GM23338 (cell line): ENCODE results near the gene MICAL3. TPM values are rescaled to one million over a fixed set of nuclear protein-coding genes. Genes with fewer than 3 reads are reported as not detected.

Source experiments
- ATAC-seq: fragments of 200-7000 bp; cut with Tn5 transposase; 3 replicates; pipeline ENCODE4 v1.9.1; 2020
- DNase-seq: peaks from one replicate; pipeline ENCODE4 v3.0.0-alpha.2; 2015; ENCODE audit warnings: low spot score
- H2AFZ ChIP-seq: fragments of 200-600 bp; sonication (generic); 2 replicates; pipeline ENCODE4 v1.8.0; 2016; ENCODE audit warnings: antibody characterized with exemption, mild to moderate bottlenecking, moderate library complexity
- H3F3A ChIP-seq: fragments of 200-600 bp; sonication (generic); replicated peaks from 2 replicates; pipeline ENCODE4 v1.8.0; 2017; ENCODE audit warnings: antibody characterized with exemption, mixed run types, low read depth
- H3K27ac ChIP-seq: fragments of 200-600 bp; sonication (generic); 2 replicates; pipeline ENCODE4 v1.6.1; 2016; ENCODE audit warnings: low read depth
- H3K27me3 ChIP-seq: fragments of 200-600 bp; sonication (generic); 2 replicates; pipeline ENCODE4 v1.8.0; 2016; ENCODE audit warnings: mild to moderate bottlenecking, mixed run types, moderate library complexity; ENCODE audit not compliant: insufficient read depth
- H3K36me3 ChIP-seq: fragments of 200-600 bp; sonication (generic); 2 replicates; pipeline ENCODE4 v1.8.0; 2016; ENCODE audit warnings: mild to moderate bottlenecking; ENCODE audit not compliant: insufficient read depth
- H3K4me1 ChIP-seq: fragments of 200-600 bp; sonication (generic); 2 replicates; pipeline ENCODE4 v1.8.0; 2016; ENCODE audit warnings: mild to moderate bottlenecking, moderate library complexity; ENCODE audit not compliant: insufficient read depth
- H3K4me2 ChIP-seq: fragments of 200-600 bp; sonication (generic); 2 replicates; pipeline ENCODE4 v1.7.1; 2017; ENCODE audit warnings: mixed run types
- H3K4me3 ChIP-seq: fragments of 200-600 bp; sonication (generic); 2 replicates; pipeline ENCODE4 v1.6.1; 2016; ENCODE audit warnings: mixed run types
- H3K79me2 ChIP-seq: fragments of 200-600 bp; sonication (generic); replicated peaks from 2 replicates; pipeline ENCODE4 v1.8.0; 2017; ENCODE audit warnings: mild to moderate bottlenecking; ENCODE audit not compliant: insufficient read depth
- H3K9me2 ChIP-seq: fragments of 200-600 bp; sonication (generic); 2 replicates; pipeline ENCODE4 v1.8.0; 2017; ENCODE audit not compliant: insufficient read depth
- H4K20me1 ChIP-seq: fragments of 200-600 bp; sonication (generic); replicated peaks from 2 replicates; pipeline ENCODE4 v1.8.0; 2017; ENCODE audit warnings: mild to moderate bottlenecking; ENCODE audit not compliant: insufficient read depth
- H3K27ac Mint-ChIP-seq: 2 replicates; pipeline ENCODE4 v1.8.0; 2020; ENCODE audit warnings: inconsistent platforms, mild to moderate bottlenecking, moderate library complexity, mixed read lengths
- H3K27me3 Mint-ChIP-seq: 3 replicates; pipeline ENCODE4 v1.8.0; 2022; ENCODE audit warnings: low read depth, mild to moderate bottlenecking, moderate library complexity, mixed read lengths, inconsistent platforms; ENCODE audit not compliant: insufficient read depth, poor library complexity
- H3K36me3 Mint-ChIP-seq: 3 replicates; pipeline ENCODE4 v1.8.0; 2021; ENCODE audit warnings: low read depth, mild to moderate bottlenecking, inconsistent platforms, moderate library complexity, mixed read lengths
- H3K4me1 Mint-ChIP-seq: 3 replicates; pipeline ENCODE4 v1.8.0; 2020; ENCODE audit warnings: mild to moderate bottlenecking, inconsistent platforms, mixed read lengths
- H3K4me3 Mint-ChIP-seq: 3 replicates; pipeline ENCODE4 v1.8.0; 2021; ENCODE audit warnings: moderate library complexity, mild to moderate bottlenecking, inconsistent platforms, mixed read lengths
- H3K9me3 Mint-ChIP-seq: 3 replicates; pipeline ENCODE4 v1.8.0; 2020; ENCODE audit warnings: moderate library complexity, mild to moderate bottlenecking, inconsistent platforms, mixed read lengths
- CREB1 ChIP-seq: fragments of 250-450 bp; sonication (Bioruptor Pico); IDR thresholded peaks from 2 replicates; pipeline ENCODE4 v1.5.0; 2020; ENCODE audit warnings: low read depth, mild to moderate bottlenecking, moderate library complexity
- EZH2phosphoT487 ChIP-seq: fragments of 200-600 bp; sonication (generic); IDR thresholded peaks from one replicate; pipeline ENCODE4 v1.8.1; 2018; ENCODE audit warnings: antibody characterized with exemption; ENCODE audit not compliant: unreplicated experiment
- NANOG ChIP-seq: IDR thresholded peaks from 2 replicates; pipeline ENCODE4 v1.6.1; 2016; ENCODE audit warnings: antibody characterized with exemption, borderline replicate concordance
- STAT1 ChIP-seq: IDR thresholded peaks from one replicate; pipeline ENCODE4 v1.6.1; 2016; ENCODE audit warnings: antibody characterized with exemption; ENCODE audit not compliant: unreplicated experiment
- ZNF114 ChIP-seq: fragments of 250-450 bp; sonication (Bioruptor Pico); IDR thresholded peaks from 2 replicates; pipeline ENCODE4 v1.5.0; 2020; ENCODE audit warnings: mild to moderate bottlenecking, moderate library complexity
- ZNF331 ChIP-seq: fragments of 250-450 bp; sonication (Bioruptor Pico); IDR thresholded peaks from 2 replicates; pipeline ENCODE4 v1.5.0; 2020; ENCODE audit warnings: low read depth, mild to moderate bottlenecking, moderate library complexity
- polyA plus RNA-seq: library from polyadenylated mRNA; unstranded; fragments of >200 nt; fragmentation: Nextera tagmentation; extraction: Ambion mirVana; gene quantifications from 2 replicates; pipeline ENCODE4 v1.2.1, GENCODE V29; 2016
- total RNA-seq: library from RNA; depleted of rRNA; stranded (reverse); fragments of >200 nt; shearing (Covaris generic); gene quantifications from 2 replicates; pipeline ENCODE4 v1.2.3, GENCODE V29; 2014
- TF ChIP-seq, protein P1 (sequence below): fragments of 250-450 bp; sonication (Bioruptor Pico); IDR thresholded peaks from 2 replicates; pipeline ENCODE4 v1.5.0; 2020; ENCODE audit warnings: mild to moderate bottlenecking, moderate library complexity
- TF ChIP-seq, protein P2 (sequence below): IDR thresholded peaks from one replicate; pipeline ENCODE4 v1.6.1; 2018; ENCODE audit warnings: antibody characterized with exemption; ENCODE audit not compliant: unreplicated experiment

Gene MICAL3
- total and polyA plus RNA-seq, 2 experiments from 2014 or later = 10.1 to 33.9 TPM

DNA sequence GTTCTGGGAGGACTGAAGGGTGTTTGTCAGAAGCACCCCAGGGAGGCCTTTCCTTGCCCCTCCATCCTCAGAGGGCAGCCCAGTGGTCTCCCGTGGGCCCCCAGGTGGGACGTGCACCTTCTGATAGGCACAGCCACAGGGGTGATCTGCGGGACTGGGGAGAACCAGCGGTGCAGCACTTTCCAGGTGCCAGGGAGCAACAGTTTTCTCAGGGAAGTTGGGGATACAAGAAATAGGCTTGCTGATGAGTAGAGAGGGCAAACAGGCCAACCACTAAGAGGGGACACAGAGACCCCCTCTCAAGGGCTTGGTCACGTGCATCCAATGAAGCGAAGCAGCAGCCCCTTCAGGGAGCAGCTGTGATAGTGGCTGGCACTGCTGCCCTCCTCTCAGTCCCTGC, 143.0 kb downstream of the MICAL3 start (continued):
- TF ChIP-seq, protein P1, sequence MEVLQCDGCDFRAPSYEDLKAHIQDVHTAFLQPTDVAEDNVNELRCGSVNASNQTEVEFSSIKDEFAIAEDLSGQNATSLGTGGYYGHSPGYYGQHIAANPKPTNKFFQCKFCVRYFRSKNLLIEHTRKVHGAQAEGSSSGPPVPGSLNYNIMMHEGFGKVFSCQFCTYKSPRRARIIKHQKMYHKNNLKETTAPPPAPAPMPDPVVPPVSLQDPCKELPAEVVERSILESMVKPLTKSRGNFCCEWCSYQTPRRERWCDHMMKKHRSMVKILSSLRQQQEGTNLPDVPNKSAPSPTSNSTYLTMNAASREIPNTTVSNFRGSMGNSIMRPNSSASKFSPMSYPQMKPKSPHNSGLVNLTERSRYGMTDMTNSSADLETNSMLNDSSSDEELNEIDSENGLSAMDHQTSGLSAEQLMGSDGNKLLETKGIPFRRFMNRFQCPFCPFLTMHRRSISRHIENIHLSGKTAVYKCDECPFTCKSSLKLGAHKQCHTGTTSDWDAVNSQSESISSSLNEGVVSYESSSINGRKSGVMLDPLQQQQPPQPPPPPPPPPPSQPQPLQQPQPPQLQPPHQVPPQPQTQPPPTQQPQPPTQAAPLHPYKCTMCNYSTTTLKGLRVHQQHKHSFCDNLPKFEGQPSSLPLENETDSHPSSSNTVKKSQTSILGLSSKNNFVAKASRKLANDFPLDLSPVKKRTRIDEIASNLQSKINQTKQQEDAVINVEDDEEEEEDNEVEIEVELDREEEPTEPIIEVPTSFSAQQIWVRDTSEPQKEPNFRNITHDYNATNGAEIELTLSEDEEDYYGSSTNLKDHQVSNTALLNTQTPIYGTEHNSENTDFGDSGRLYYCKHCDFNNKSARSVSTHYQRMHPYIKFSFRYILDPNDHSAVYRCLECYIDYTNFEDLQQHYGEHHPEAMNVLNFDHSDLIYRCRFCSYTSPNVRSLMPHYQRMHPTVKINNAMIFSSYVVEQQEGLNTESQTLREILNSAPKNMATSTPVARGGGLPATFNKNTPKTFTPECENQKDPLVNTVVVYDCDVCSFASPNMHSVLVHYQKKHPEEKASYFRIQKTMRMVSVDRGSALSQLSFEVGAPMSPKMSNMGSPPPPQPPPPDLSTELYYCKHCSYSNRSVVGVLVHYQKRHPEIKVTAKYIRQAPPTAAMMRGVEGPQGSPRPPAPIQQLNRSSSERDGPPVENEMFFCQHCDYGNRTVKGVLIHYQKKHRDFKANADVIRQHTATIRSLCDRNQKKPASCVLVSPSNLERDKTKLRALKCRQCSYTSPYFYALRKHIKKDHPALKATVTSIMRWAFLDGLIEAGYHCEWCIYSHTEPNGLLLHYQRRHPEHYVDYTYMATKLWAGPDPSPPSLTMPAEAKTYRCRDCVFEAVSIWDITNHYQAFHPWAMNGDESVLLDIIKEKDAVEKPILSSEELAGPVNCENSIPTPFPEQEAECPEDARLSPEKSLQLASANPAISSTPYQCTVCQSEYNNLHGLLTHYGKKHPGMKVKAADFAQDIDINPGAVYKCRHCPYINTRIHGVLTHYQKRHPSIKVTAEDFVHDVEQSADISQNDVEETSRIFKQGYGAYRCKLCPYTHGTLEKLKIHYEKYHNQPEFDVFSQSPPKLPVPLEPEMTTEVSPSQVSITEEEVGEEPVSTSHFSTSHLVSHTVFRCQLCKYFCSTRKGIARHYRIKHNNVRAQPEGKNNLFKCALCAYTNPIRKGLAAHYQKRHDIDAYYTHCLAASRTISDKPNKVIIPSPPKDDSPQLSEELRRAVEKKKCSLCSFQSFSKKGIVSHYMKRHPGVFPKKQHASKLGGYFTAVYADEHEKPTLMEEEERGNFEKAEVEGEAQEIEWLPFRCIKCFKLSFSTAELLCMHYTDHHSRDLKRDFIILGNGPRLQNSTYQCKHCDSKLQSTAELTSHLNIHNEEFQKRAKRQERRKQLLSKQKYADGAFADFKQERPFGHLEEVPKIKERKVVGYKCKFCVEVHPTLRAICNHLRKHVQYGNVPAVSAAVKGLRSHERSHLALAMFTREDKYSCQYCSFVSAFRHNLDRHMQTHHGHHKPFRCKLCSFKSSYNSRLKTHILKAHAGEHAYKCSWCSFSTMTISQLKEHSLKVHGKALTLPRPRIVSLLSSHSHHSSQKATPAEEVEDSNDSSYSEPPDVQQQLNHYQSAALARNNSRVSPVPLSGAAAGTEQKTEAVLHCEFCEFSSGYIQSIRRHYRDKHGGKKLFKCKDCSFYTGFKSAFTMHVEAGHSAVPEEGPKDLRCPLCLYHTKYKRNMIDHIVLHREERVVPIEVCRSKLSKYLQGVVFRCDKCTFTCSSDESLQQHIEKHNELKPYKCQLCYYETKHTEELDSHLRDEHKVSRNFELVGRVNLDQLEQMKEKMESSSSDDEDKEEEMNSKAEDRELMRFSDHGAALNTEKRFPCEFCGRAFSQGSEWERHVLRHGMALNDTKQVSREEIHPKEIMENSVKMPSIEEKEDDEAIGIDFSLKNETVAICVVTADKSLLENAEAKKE (CRISPR knock-in tag) = no peak

- Mint-ChIP-seq H3K27me3 (peaks cover 54% of the 10 kb centered on the region), H3K36me3 (peaks cover 39% of the 10 kb centered on the region), H3K9me3 (peaks cover 3% of the 10 kb centered on the region; the same call in 1 of the 3 replicates), H3K4me1 (no peaks in the 10 kb centered on the region; the same call in 2 of the 3 replicates), H3K27ac (no peak overlapping the region), H3K4me3 (no peak overlapping the region)
- Histone ChIP-seq H3K4me1 (no peaks in the 10 kb centered on the region), H3K79me2 (no peaks in the 10 kb centered on the region), H3K27ac (no peak overlapping the region), H3K9me2 (no peaks in the 10 kb centered on the region), H3F3A (no peaks in the 10 kb centered on the region), H3K27me3 (peaks cover 53% of the 10 kb centered on the region), H2AFZ (no peak overlapping the region), H3K36me3 (no peaks in the 10 kb centered on the region), H3K4me2 (no peak overlapping the region), H4K20me1 (peaks cover 49% of the 10 kb centered on the region), H3K4me3 (no peak overlapping the region)
- ATAC-seq = no peak
- DNase-seq = no peak
- no peak for TF ChIP-seq NANOG
- TF ChIP-seq STAT1 = no peak
- no peak for TF ChIP-seq CREB1
- TF ChIP-seq, protein P2, sequence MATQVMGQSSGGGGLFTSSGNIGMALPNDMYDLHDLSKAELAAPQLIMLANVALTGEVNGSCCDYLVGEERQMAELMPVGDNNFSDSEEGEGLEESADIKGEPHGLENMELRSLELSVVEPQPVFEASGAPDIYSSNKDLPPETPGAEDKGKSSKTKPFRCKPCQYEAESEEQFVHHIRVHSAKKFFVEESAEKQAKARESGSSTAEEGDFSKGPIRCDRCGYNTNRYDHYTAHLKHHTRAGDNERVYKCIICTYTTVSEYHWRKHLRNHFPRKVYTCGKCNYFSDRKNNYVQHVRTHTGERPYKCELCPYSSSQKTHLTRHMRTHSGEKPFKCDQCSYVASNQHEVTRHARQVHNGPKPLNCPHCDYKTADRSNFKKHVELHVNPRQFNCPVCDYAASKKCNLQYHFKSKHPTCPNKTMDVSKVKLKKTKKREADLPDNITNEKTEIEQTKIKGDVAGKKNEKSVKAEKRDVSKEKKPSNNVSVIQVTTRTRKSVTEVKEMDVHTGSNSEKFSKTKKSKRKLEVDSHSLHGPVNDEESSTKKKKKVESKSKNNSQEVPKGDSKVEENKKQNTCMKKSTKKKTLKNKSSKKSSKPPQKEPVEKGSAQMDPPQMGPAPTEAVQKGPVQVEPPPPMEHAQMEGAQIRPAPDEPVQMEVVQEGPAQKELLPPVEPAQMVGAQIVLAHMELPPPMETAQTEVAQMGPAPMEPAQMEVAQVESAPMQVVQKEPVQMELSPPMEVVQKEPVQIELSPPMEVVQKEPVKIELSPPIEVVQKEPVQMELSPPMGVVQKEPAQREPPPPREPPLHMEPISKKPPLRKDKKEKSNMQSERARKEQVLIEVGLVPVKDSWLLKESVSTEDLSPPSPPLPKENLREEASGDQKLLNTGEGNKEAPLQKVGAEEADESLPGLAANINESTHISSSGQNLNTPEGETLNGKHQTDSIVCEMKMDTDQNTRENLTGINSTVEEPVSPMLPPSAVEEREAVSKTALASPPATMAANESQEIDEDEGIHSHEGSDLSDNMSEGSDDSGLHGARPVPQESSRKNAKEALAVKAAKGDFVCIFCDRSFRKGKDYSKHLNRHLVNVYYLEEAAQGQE = no peak
- TF ChIP-seq ZNF114 = no peak
- TF ChIP-seq EZH2phosphoT487 = no peak
- TF ChIP-seq ZNF331 (CRISPR knock-in tag) = no peak
Measured at GRCh38 chr22:17880468-17880867, 143.9 kb downstream of the MICAL3 start.
